Activated CD4-positive, alpha-beta memory T cell treated with anti-CD3 and anti-CD28 coated beads, Interleukin-2, amount 10 ng/mL, durations not matched to agents 7 days and 5 days (primary cell): ENCODE data around the gene BCL2L2. TPM values are rescaled to one million over a fixed set of nuclear protein-coding genes. Genes with fewer than 3 reads are reported as not detected.
A peak's percentile ranks its signal among the peaks of the same experiment; 100 is the strongest.
"Not testable (repeated sequence)": the region's sequence is repeated elsewhere in the genome, so short reads cannot be mapped to it uniquely, and the experiment has no call there.

Experiments
- CTCF ChIA-PET: fragments of 350-600 bp; sonication (Branson Sonifier 250); formaldehyde crosslinking; loops from one replicate; lab custom pipeline; 2021; ENCODE audit warnings: antibody characterized with exemption, inconsistent platforms; lab: Charles Lee
- POLR2A ChIA-PET: fragments of 350-600 bp; sonication (Branson Sonifier 250); formaldehyde crosslinking; loops from one replicate; lab custom pipeline; 2021; ENCODE audit warnings: antibody characterized with exemption; lab: Charles Lee
- DNase-seq: peaks from one replicate; pipeline ENCODE4 v3.0.0-alpha.2; 2020
- H3K27ac Mint-ChIP-seq: one replicate; pipeline ENCODE4 v1.8.0; 2021; ENCODE audit warnings: mild to moderate bottlenecking, mixed read lengths
- H3K27me3 Mint-ChIP-seq: one replicate; pipeline ENCODE4 v1.8.0; 2021; ENCODE audit warnings: mixed read lengths
- H3K36me3 Mint-ChIP-seq: one replicate; pipeline ENCODE4 v1.8.0; 2021; ENCODE audit warnings: low read depth, mixed read lengths
- H3K4me1 Mint-ChIP-seq: one replicate; pipeline ENCODE4 v1.8.0; 2021; ENCODE audit warnings: mixed read lengths
- H3K4me3 Mint-ChIP-seq: one replicate; pipeline ENCODE4 v1.8.0; 2021; ENCODE audit warnings: mild to moderate bottlenecking, mixed read lengths
- H3K9me3 Mint-ChIP-seq: one replicate; pipeline ENCODE4 v1.8.0; 2021; ENCODE audit warnings: mixed read lengths
- total RNA-seq, 2 experiments: library from RNA; stranded (reverse); gene quantifications; one replicate each; pipeline ENCODE4 v1.2.3, GENCODE V29; 2021

The BCL2L2 gene
- total RNA-seq, 2 experiments from 2014 or later: 2.1 to 4.1 TPM

GRCh38 chr14:23320584-23321571, 14.2 kb downstream of the BCL2L2 start, which contains the start of gene PABPN1:
Gene PABPN1 (plus strand): TSS chr14:23321457. CDS start chr14:23321470, 13 bp downstream.
- H3K27ac Mint-ChIP-seq: peak within 1 kb of the TSS; percentile 95
- H3K27me3 Mint-ChIP-seq: no peaks in the 10 kb centered on the region
- peaks cover 5% of the 10 kb centered on the region for H3K9me3 Mint-ChIP-seq
- ChIA-PET POLR2A (interaction anchor here (0.6 to 7.2 kb wide), 29 partner anchors 10 to 1464 kb away, joined by 3 to 282 read pairs (median 4); partner anchors contain the start of genes ACIN1, BCL2L2, C14orf119 and DAD1), CTCF (interaction anchor here (0.5 to 4.6 kb wide), 22 partner anchors 15 to 793 kb away, joined by 3 to 58 read pairs (median 4); partner anchors contain the start of genes ACIN1, BCL2L2, C14orf119 and DCAF11)
- peak within 1 kb of the TSS; percentile 87 for H3K4me3 Mint-ChIP-seq
- peaks cover 43% of the 10 kb centered on the region for H3K36me3 Mint-ChIP-seq
- peaks cover 31% of the 10 kb centered on the region for H3K4me1 Mint-ChIP-seq
- DNase-seq: peak; percentile 99

GRCh38 chr14:23321572-23322547, 15.2 kb downstream of the BCL2L2 start:
- peaks cover 5% of the 10 kb centered on the region for H3K9me3 Mint-ChIP-seq
- peaks cover 48% of the 10 kb centered on the region for H3K36me3 Mint-ChIP-seq
- peak overlapping the region; percentile 72 for H3K27ac Mint-ChIP-seq
- no peaks in the 10 kb centered on the region for H3K27me3 Mint-ChIP-seq
- peak overlapping the region; percentile 87 for H3K4me3 Mint-ChIP-seq
- DNase-seq: peak; percentile 74
- peaks cover 31% of the 10 kb centered on the region for H3K4me1 Mint-ChIP-seq
- CTCF ChIA-PET: interaction anchor here (0.5 to 4.6 kb wide), 26 partner anchors 11 to 1100 kb away, joined by 3 to 58 read pairs (median 4); partner anchors contain the start of genes ACIN1, C14orf119, HOMEZ and PPP1R3E
- POLR2A ChIA-PET: interaction anchor here (0.6 to 7.2 kb wide), 28 partner anchors 9 to 1465 kb away, joined by 3 to 282 read pairs (median 4); partner anchors contain the start of genes ACIN1, BCL2L2, C14orf119 and DAD1

- Mint-ChIP-seq H3K36me3 (peaks cover 48% of the 10 kb centered on the region), H3K27ac (peak overlapping the region; percentile 72), H3K27me3 (no peaks in the 10 kb centered on the region), H3K4me1 (peaks cover 31% of the 10 kb centered on the region), H3K9me3 (peaks cover 5% of the 10 kb centered on the region), H3K4me3 (peak overlapping the region; percentile 87)
- DNase-seq: no peak
- ChIA-PET CTCF (interaction anchor here (1.0 to 4.6 kb wide), 14 partner anchors 12 to 254 kb away, joined by 3 to 58 read pairs (median 5); partner anchors contain the start of genes HOMEZ, PPP1R3E and SLC22A17), POLR2A (interaction anchor here (1.1 to 7.2 kb wide), 12 partner anchors 8 to 316 kb away, joined by 3 to 282 read pairs (median 7); partner anchors contain the start of genes ACIN1, BCL2L2, C14orf119 and HOMEZ)
These were observed 16.2 kb downstream of the BCL2L2 start for GRCh38 chr14:23322568-23323517.

DNA sequence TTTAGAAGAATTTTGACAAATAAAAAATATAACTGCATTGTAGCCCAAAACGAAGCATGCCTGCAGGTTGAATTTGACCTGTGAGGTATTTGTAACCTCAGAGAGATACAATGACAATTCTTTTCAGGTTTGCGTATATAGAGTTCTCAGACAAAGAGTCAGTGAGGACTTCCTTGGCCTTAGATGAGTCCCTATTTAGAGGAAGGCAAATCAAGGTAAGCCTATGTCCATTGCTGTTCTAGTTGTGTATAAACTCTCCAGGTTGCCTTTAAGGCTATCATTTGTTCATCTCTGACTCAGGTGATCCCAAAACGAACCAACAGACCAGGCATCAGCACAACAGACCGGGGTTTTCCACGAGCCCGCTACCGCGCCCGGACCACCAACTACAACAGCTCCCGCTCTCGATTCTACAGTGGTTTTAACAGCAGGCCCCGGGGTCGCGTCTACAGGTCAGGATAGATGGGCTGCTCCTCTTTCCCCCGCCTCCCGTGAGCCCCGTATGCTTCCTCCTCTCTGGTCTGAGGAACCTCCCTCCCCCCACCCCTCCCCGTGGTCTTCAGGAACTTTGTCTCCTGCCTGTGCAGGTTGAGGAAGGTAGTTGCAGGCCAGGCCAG, 17.3 kb downstream of the BCL2L2 start:
- ChIA-PET POLR2A (interaction anchor here (7.2 kb wide), 1 partner anchor 18 kb away, joined by 282 read pairs; the partner anchor contains the start of genes BCL2L2 and PPP1R3E), CTCF (interaction anchor here (1.7 to 3.7 kb wide), 3 partner anchors 34 to 255 kb away, joined by 4 to 27 read pairs (median 8); no protein-coding TSS in a partner anchor)
- H3K27me3 Mint-ChIP-seq: no peaks in the 10 kb centered on the region

DNA sequence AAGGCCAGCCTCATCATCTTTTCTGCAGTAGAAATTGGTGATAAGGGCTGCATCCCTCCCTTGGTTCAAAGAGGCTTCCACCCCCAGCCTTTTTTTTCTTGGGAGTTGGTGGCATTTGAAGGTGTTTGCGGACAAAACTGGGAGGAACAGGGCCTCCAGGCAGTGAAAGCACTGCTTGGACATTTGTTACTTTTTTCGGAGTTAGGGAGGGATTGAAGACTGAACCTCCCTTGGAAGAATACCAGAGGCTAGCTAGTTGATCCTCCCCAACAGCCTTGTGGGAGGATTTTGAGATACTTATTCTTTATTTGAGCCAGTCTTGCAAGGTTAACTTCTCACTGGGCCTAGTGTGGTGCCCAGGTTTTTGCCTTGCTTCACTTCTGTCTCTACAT, 17.8 kb downstream of the BCL2L2 start:
- H3K4me1 Mint-ChIP-seq: peaks cover 33% of the 10 kb centered on the region
- no peak overlapping the region for H3K27ac Mint-ChIP-seq
- no peaks in the 10 kb centered on the region for H3K27me3 Mint-ChIP-seq
- H3K36me3 Mint-ChIP-seq: peaks cover 48% of the 10 kb centered on the region
- peaks cover 5% of the 10 kb centered on the region for H3K9me3 Mint-ChIP-seq
- ChIA-PET CTCF (interaction anchor here (0.8 kb wide), 1 partner anchor 56 kb away, joined by 3 read pairs; no protein-coding TSS in a partner anchor), POLR2A (interaction anchor here (7.2 kb wide), 1 partner anchor 18 kb away, joined by 282 read pairs; the partner anchor contains the start of genes BCL2L2 and PPP1R3E)
- DNase-seq: no peak
- H3K4me3 Mint-ChIP-seq: no peak overlapping the region

More for the DNA sequence above, 17.3 kb downstream of the BCL2L2 start:
- Mint-ChIP-seq H3K36me3 (peaks cover 48% of the 10 kb centered on the region), H3K9me3 (peaks cover 5% of the 10 kb centered on the region), H3K27ac (no peak overlapping the region), H3K4me3 (no peak overlapping the region), H3K4me1 (peaks cover 33% of the 10 kb centered on the region)
- no peak for DNase-seq

- Mint-ChIP-seq H3K36me3 (peaks cover 43% of the 10 kb centered on the region), H3K27ac (no peak overlapping the region), H3K4me3 (no peak overlapping the region), H3K4me1 (peaks cover 28% of the 10 kb centered on the region), H3K9me3 (peaks cover under 1% of the 10 kb centered on the region), H3K27me3 (no peaks in the 10 kb centered on the region)
- DNase-seq: no peak
- ChIA-PET CTCF (interaction anchor here (0.8 kb wide), 1 partner anchor 55 kb away, joined by 3 read pairs; no protein-coding TSS in a partner anchor), POLR2A (interaction anchor here (7.2 kb wide), 1 partner anchor 19 kb away, joined by 282 read pairs; the partner anchor contains the start of genes BCL2L2 and PPP1R3E)
These were observed 18.4 kb downstream of the BCL2L2 start for GRCh38 chr14:23324993-23325392.

- not testable (repeated sequence) for H3K27ac Mint-ChIP-seq, DNase-seq, H3K27me3 Mint-ChIP-seq, H3K9me3 Mint-ChIP-seq, H3K4me3 Mint-ChIP-seq
- ChIA-PET POLR2A (interaction anchor here (1.2 to 1.5 kb wide), 3 partner anchors 24 to 230 kb away, joined by 3 to 20 read pairs (median 5); partner anchors contain the start of genes ACIN1, C14orf119 and PPP1R3E), CTCF (interaction anchor here (0.9 to 1.8 kb wide), 7 partner anchors 8 to 206 kb away, joined by 3 to 6 read pairs (median 5); partner anchors contain the start of genes PPP1R3E and SLC22A17)
- H3K4me1 Mint-ChIP-seq: peaks cover 20% of the 10 kb centered on the region
- peaks cover 40% of the 10 kb centered on the region for H3K36me3 Mint-ChIP-seq
These were observed 19.1 kb downstream of the BCL2L2 start for GRCh38 chr14:23325746-23326145.

DNA sequence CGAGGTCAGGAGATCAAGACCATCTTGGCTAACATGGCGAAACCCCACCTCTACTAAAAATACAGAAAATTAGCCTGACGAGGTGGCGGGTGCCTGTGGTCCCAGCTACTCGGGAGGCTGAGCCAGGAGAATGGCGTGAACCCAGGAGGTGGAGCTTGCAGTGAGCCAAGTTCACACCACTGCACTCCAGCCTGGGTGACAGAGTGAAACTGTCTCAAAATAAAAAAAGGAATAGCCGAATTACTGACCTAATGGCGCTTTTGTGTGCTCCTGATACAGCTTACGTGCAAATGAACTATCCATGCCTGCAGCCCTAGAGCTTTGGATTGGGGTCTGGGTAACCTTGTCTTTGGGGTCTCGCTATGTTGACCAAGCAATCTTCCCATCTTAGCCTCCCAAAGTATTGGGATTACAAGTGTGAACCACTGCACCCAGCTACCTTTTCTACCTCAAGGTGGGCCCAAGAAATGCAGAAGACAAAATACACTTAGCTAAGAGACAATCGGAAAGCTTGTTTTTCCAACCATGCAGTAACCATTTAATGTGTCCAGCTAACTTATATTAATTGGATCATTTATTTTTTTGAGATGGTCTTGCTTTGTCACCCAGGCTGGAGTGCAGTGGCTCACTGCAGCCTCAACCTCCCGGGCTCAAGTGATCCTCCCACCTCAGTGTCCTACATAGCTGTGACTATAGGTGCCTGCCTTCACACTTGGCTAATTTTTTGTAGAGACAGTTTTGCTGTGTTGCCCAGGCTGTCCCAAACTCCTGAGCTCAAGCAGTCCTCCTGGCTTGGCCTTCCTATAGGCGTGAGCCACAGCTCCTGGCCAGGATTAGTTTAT, 20.1 kb downstream of the BCL2L2 start:
- POLR2A ChIA-PET: interaction anchor here (0.7 to 1.5 kb wide), 5 partner anchors 9 to 231 kb away, joined by 3 to 20 read pairs (median 3); partner anchors contain the start of genes ACIN1, C14orf119 and PPP1R3E
- Mint-ChIP-seq H3K4me3 (no peak overlapping the region), H3K36me3 (peaks cover 40% of the 10 kb centered on the region), H3K9me3 (no peaks in the 10 kb centered on the region), H3K27me3 (no peaks in the 10 kb centered on the region), H3K27ac (no peak overlapping the region), H3K4me1 (peaks cover 19% of the 10 kb centered on the region)
- DNase-seq: no peak
- CTCF ChIA-PET: interaction anchor here (0.8 to 1.8 kb wide), 15 partner anchors 9 to 234 kb away, joined by 3 to 6 read pairs (median 4); partner anchors contain the start of genes ACIN1, C14orf119, PPP1R3E and SLC22A17

DNA sequence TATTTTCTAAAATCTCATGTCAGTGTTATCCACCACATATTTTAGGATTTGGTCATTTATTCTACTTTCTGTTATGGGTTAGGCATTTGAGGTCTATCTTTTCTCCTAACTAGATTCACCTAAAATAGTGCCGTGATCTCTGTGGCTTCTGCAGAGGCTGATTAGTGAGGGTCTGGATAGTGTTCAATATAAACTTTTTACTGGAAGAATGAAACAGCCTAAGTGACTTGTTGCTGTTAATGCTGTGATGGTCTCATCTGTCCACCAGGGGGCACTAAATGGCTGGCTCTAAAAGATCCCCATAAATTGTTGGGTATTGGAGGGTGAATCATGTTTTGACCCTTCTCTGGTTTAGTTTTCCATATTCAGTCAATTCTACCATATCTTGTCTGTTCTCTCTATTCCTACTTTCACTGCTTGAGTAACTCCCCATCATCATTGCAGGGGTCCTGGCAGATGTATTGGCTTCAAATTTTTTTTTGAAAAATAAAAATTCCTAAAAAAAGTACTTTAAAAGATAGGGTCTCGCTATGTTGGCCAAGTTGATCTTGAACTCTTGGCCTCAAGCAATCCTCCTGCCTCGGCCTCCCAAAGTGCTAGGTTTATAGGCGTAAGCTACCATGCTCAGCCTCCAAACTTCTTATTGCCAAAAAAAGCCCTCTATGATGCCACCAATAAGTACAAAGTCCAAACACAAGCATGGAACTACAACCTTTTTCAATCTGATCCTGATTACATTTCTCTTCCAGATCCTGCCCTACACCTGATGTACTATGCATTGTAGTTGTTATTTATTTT, 21.5 kb downstream of the BCL2L2 start:
- Mint-ChIP-seq H3K9me3 (no peaks in the 10 kb centered on the region), H3K27me3 (no peaks in the 10 kb centered on the region), H3K36me3 (peaks cover 30% of the 10 kb centered on the region), H3K4me1 (peaks cover 8% of the 10 kb centered on the region), H3K27ac (no peak overlapping the region), H3K4me3 (no peak overlapping the region)
- peak; percentile 67 for DNase-seq
- ChIA-PET CTCF (interaction anchor here (1.0 to 1.5 kb wide), 2 partner anchors 52 to 233 kb away, joined by 4 read pairs; partner anchors contain the start of genes ACIN1 and C14orf119), POLR2A (no interaction called here)
